ENCODE measurements around the gene RRAGD. TPM values are rescaled to one million over a fixed set of nuclear protein-coding genes. Genes with fewer than 3 reads are reported as not detected.

The RRAGD gene
- total and polyA plus RNA-seq, 2 of the 8 experiments (the other 6 are each of a cell fraction or from before 2014, with no cell fraction given): 7.2 to 30.8 TPM

GRCh38 chr6:89434150-89434499 is 22.1 kb upstream of the RRAGD start:
- Histone ChIP-seq H3K79me1 (ENCODE audit: low read depth, low read length) (no peaks in the 10 kb centered on the region), H2AFZ (ENCODE audit: low read length) (peak overlapping the region; percentile 43; the same call in 1 of the 2 replicates), H3K23ac (ENCODE audit: insufficient read length) (no peak overlapping the region), H3K23me2 (ENCODE audit: low read depth, low read length) (peaks cover 3% of the 10 kb centered on the region; the same call in 1 of the 2 replicates), H3K79me2 (ENCODE audit: control insufficient read depth in 1 of 2, insufficient read depth in 2 of 2, low read length in 2 of 2) (no peaks in the 10 kb centered on the region), H3K4me3 (ENCODE audit: extremely low read depth in 1 of 4, insufficient read depth in 2 of 4, low read depth in 3 of 4, low read length in 4 of 4) (peak overlapping the region in 3 of 4 experiments; percentile 42 to 79 (median 52); a peak in 5 of 8 replicates), H4K20me1 (replicated peaks in 1 of 2; ENCODE audit: control insufficient read depth in 1 of 2, insufficient read depth in 2 of 2, low read length in 2 of 2) (no peaks in the 10 kb centered on the region), H4K8ac (ENCODE audit: extremely low read depth, insufficient read depth, low read length) (no peak overlapping the region), H2BK5ac (ENCODE audit: low read depth, low read length) (no peak overlapping the region), H3K4ac (replicated peaks; ENCODE audit: insufficient read length, low read depth, low read length) (no peak overlapping the region), H3K36me3 (ENCODE audit: control insufficient read depth in 2 of 4, insufficient read depth in 4 of 4, low read length in 3 of 4) (no peaks in the 10 kb centered on the region), H3K27me3 (replicated peaks in 1 of 4; ENCODE audit: control insufficient read depth in 3 of 4, extremely low read depth in 1 of 4, insufficient read depth in 3 of 4, low read length in 3 of 4) (peaks cover 0 to 17% (median 6%) of the 10 kb centered on the region in 4 experiments; a peak in 5 of 7 replicates), H3K4me1 (replicated peaks in 1 of 4; ENCODE audit: control insufficient read depth in 3 of 4, insufficient read depth in 4 of 4, low read length in 3 of 4) (peaks cover 0 to 6% (median 2%) of the 10 kb centered on the region in 4 experiments; a peak in 3 of 7 replicates), H3K9me3 (ENCODE audit: insufficient read depth in 2 of 2, low read depth in 1 of 2, low read length in 1 of 2) (no peaks in the 10 kb centered on the region), H2BK120ac (replicated peaks; ENCODE audit: low read depth, low read length) (no peak overlapping the region), H3K9ac (replicated peaks in 1 of 4; ENCODE audit: extremely low read depth in 1 of 4, low read depth in 3 of 4, low read length in 3 of 4) (no peak overlapping the region), H3K4me2 (ENCODE audit: insufficient read depth in 1 of 2, low read depth in 2 of 2, low read length in 2 of 2) (peak overlapping the region; percentile 73 to 92), H3K18ac (ENCODE audit: extremely low read depth, low read length) (no peak overlapping the region), H4K91ac (replicated peaks; ENCODE audit: insufficient read length, low read length) (no peak overlapping the region), H2BK15ac (ENCODE audit: low read length) (no peak overlapping the region), H2BK12ac (ENCODE audit: low read depth, low read length) (no peak overlapping the region), H2BK20ac (ENCODE audit: low read length) (no peak overlapping the region), H3K56ac (replicated peaks; ENCODE audit: insufficient read length, low read depth, low read length) (no peak overlapping the region), H3K14ac (ENCODE audit: insufficient read length) (no peak overlapping the region), H2AK5ac (ENCODE audit: low read depth, low read length) (no peak overlapping the region), H4K5ac (ENCODE audit: insufficient read length, low read depth, low read length) (no peak overlapping the region), H3K27ac (ENCODE audit: low read depth, low read length) (no peak overlapping the region)
- DNase-seq (ENCODE audit: low read depth in 1 of 2, low spot score in 2 of 2) (no peak), FAIRE-seq (no peak)
- POLR2A ChIA-PET (ENCODE audit: partially characterized antibody): no interaction called here
- CTCF ChIA-PET (ENCODE audit: partially characterized antibody): interaction anchor here (0.6 to 1.8 kb wide), 9 partner anchors 9 to 179 kb away, joined by 3 to 15 read pairs (median 3); no protein-coding TSS in a partner anchor
- WGBS, 2 experiments (ENCODE audit: extremely low coverage in 1 of 2, insufficient coverage in 1 of 2, insufficient read length in 1 of 2, insufficient replicate concordance in 2 of 2, low coverage in 1 of 2, low lambda C conversion rate in 2 of 2, missing lambda C conversion rate in 1 of 2): 88% methylated on average over 3 of the region's 3 CpGs; no CpG with 5 or more reads in 1 of the 2 experiments
- TF ChIP-seq CBX8 (IDR thresholded peaks at IDR 0.05; ENCODE audit: borderline replicate concordance, low read depth, low read length) (no peak), RNF2 (IDR thresholded peaks at IDR 0.05; ENCODE audit: borderline replicate concordance, low read depth, low read length, missing control alignments, poor library complexity, severe bottlenecking) (no peak), BRCA1 (IDR thresholded peaks at IDR 0.05; ENCODE audit: low read depth, low read length) (no peak), BCL11A (IDR thresholded peaks at IDR 0.05; ENCODE audit: low read depth in 2 of 2, low read length in 2 of 2) (no peak), SP2 (IDR thresholded peaks at IDR 0.05; ENCODE audit: low read length) (no peak), SRF (IDR thresholded peaks at IDR 0.05; ENCODE audit: low read depth, low read length) (no peak), RBBP5 (IDR thresholded peaks at IDR 0.05; ENCODE audit: borderline replicate concordance, low read depth, low read length) (no peak), RFX5 (IDR thresholded peaks at IDR 0.05; ENCODE audit: borderline replicate concordance, low read depth, low read length) (no peak), POLR2AphosphoS5 (IDR thresholded peaks at IDR 0.05; ENCODE audit: low read depth, low read length) (no peak), CHD1 (IDR thresholded peaks at IDR 0.05; ENCODE audit: low read depth, low read length) (no peak), ATF3 (IDR thresholded peaks at IDR 0.05; ENCODE audit: insufficient read depth, low read depth, low read length) (no peak), HDAC2 (IDR thresholded peaks at IDR 0.05; ENCODE audit: borderline replicate concordance in 1 of 2, low read depth in 2 of 2, low read length in 2 of 2) (no peak), MAX (IDR thresholded peaks at IDR 0.05) (no peak)
